ENCODE measurements around the gene GDF15. TPM values are rescaled to one million over a fixed set of nuclear protein-coding genes. Genes with fewer than 3 reads are reported as not detected.

GDF15 gene
- total and polyA plus RNA-seq, 2 experiments from 2014 or later = 12.6 to 19.8 TPM

- H3K9me2 ChIP-seq (ENCODE audit: insufficient read depth) = no peaks in the 10 kb centered on the region
- H3K36me3 Mint-ChIP-seq (ENCODE audit: low read depth) = no peaks in the 10 kb centered on the region
- H3K4me1 ChIP-seq (ENCODE audit: insufficient read depth) = peaks cover 13% of the 10 kb centered on the region
- H3K4me3 Mint-ChIP-seq = peak overlapping the region; percentile 77
- no peaks in the 10 kb centered on the region for H3K9me3 Mint-ChIP-seq
- H3K27me3 Mint-ChIP-seq (ENCODE audit: insufficient read depth, low read depth, poor library complexity) = peaks cover 47% of the 10 kb centered on the region
- no peaks in the 10 kb centered on the region for H3K79me2 ChIP-seq (replicated peaks; ENCODE audit: insufficient read depth)
- peaks cover 24% of the 10 kb centered on the region for H3F3A ChIP-seq (replicated peaks; ENCODE audit: low read depth)
- no peak overlapping the region for H3K27ac Mint-ChIP-seq
- peaks cover 6% of the 10 kb centered on the region; the same call in 1 of the 2 replicates for H4K20me1 ChIP-seq (replicated peaks; ENCODE audit: insufficient read depth)
- TF ChIP-seq CTCF (conservative IDR thresholded peaks at IDR 0.05; ENCODE audit: low read depth in 2 of 2) (no peak), ZNF331 (CRISPR knock-in tag; IDR thresholded peaks at IDR 0.05; ENCODE audit: low read depth) (no peak), POLR2AphosphoS5 (IDR thresholded peaks at IDR 0.05; ENCODE audit: low read depth) (no peak), JUNB (IDR thresholded peaks at IDR 0.05; ENCODE audit: unreplicated experiment) (no peak), NANOG (IDR thresholded peaks at IDR 0.05; ENCODE audit: borderline replicate concordance) (no peak), STAT1 (IDR thresholded peaks at IDR 0.05; ENCODE audit: unreplicated experiment) (no peak), EZH2 (IDR thresholded peaks at IDR 0.05; ENCODE audit: low read depth, unreplicated experiment) (no peak), CREB1 (CRISPR knock-in tag; IDR thresholded peaks at IDR 0.05; ENCODE audit: low read depth) (no peak), ZNF462 (CRISPR knock-in tag; IDR thresholded peaks at IDR 0.05) (no peak), ETS1 (IDR thresholded peaks at IDR 0.05) (no peak), EZH2phosphoT487 (IDR thresholded peaks at IDR 0.05; ENCODE audit: unreplicated experiment) (no peak), REST (IDR thresholded peaks at IDR 0.05; ENCODE audit: unreplicated experiment) (no peak), ZNF114 (CRISPR knock-in tag; IDR thresholded peaks at IDR 0.05) (no peak)
- DNase-seq (ENCODE audit: low spot score) = peak; percentile 55
- no peak overlapping the region for H3K27ac ChIP-seq (ENCODE audit: low read depth)
- ATAC-seq = peak; percentile 1; the same call in 2 of the 3 replicates
- peaks cover 41% of the 10 kb centered on the region for H3K4me1 Mint-ChIP-seq
- H3K36me3 ChIP-seq (ENCODE audit: insufficient read depth) = no peaks in the 10 kb centered on the region
- no peak overlapping the region for H2AFZ ChIP-seq
- H3K27me3 ChIP-seq (ENCODE audit: insufficient read depth) = peaks cover 39% of the 10 kb centered on the region
- H3K4me3 ChIP-seq = peak overlapping the region; percentile 73
- H3K4me2 ChIP-seq = peak overlapping the region; percentile 83
Measured at GRCh38 chr19:18419699-18420460, 33.9 kb downstream of the GDF15 start.

Measured in GM23338 (cell line).